HL-60 (cell line): ENCODE results near the gene DTX3.

Source experiments
- DNase-seq, 2 experiments: peaks; one replicate each; pipeline ENCODE4 v3.0.0-alpha.2; 2010 to 2020; ENCODE audit warnings: low read depth in 1 of 2, low spot score in 1 of 2
- H3K27ac ChIP-seq: fragments of 250-450 bp; sonication (Bioruptor Pico); replicated peaks from 2 replicates; pipeline ENCODE4 v1.5.1; 2020; ENCODE audit warnings: mild to moderate bottlenecking, moderate library complexity
- H3K27me3 ChIP-seq: fragments of 250-450 bp; sonication (Bioruptor Pico); 2 replicates; pipeline ENCODE4 v1.5.1; 2021; ENCODE audit warnings: mild to moderate bottlenecking, moderate library complexity; ENCODE audit not compliant: insufficient read depth, poor library complexity, severe bottlenecking
- H3K4me3 ChIP-seq: replicated peaks from 2 replicates; pipeline ENCODE4 v1.5.1; 2011; ENCODE audit warnings: mild to moderate bottlenecking, control low read depth, low read length; ENCODE audit not compliant: insufficient read depth
- GABPA ChIP-seq: IDR thresholded peaks from 2 replicates; pipeline ENCODE4 v1.6.1; 2012; ENCODE audit warnings: low read depth
- POLR2AphosphoS5 ChIP-seq: IDR thresholded peaks from 2 replicates; pipeline ENCODE4 v1.6.1; 2012; ENCODE audit warnings: low read depth
- REST ChIP-seq: IDR thresholded peaks from 2 replicates; pipeline ENCODE4 v1.6.1; 2012; ENCODE audit warnings: low read depth; ENCODE audit not compliant: insufficient replicate concordance
- SPI1 ChIP-seq: IDR thresholded peaks from 2 replicates; pipeline ENCODE4 v1.6.1; 2012; ENCODE audit warnings: low read depth, mild to moderate bottlenecking, borderline replicate concordance
- TF ChIP-seq, protein P1 (sequence below): IDR thresholded peaks from one replicate; pipeline ENCODE4 v1.5.1; 2011; ENCODE audit warnings: low read length, control low read depth, inconsistent platforms; ENCODE audit not compliant: insufficient read depth

The DTX3 gene

DNA sequence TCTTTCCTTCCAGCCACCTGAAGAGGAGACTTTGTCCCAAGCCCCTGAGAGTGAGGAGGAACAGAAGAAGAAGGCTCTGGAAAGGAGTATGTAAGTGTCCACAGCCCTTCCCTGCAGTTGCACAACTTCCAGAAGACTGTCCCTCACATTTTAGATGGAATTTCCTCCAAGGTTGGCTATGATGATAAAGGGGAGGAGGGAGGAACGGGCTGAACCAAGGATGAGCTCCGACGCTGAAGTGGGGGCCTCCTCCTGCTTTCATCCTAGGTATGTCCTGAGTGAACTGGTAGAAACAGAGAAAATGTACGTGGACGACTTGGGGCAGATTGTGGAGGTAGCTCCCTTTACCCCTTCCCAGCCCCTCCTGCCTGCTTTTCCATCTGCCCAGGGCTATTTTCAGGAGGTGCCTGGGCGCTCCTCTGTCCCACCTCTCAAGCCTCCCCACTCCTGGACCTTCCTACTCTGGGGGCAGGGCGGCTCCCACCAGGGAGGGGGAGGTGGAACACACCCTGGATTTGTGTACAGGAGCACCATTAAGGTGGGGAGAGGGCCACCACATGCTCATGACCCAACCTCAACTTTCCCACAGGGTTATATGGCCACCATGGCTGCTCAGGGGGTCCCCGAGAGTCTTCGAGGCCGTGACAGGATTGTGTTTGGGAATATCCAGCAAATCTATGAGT lies 8.9 kb downstream of the DTX3 start:
- H3K27ac ChIP-seq, result no peak overlapping the region
- H3K27me3 ChIP-seq, result peaks cover 67% of the 10 kb centered on the region
- no peak overlapping the region for H3K4me3 ChIP-seq
- TF ChIP-seq REST (no peak), POLR2AphosphoS5 (no peak), GABPA (no peak), SPI1 (no peak)
- TF ChIP-seq, protein P1, sequence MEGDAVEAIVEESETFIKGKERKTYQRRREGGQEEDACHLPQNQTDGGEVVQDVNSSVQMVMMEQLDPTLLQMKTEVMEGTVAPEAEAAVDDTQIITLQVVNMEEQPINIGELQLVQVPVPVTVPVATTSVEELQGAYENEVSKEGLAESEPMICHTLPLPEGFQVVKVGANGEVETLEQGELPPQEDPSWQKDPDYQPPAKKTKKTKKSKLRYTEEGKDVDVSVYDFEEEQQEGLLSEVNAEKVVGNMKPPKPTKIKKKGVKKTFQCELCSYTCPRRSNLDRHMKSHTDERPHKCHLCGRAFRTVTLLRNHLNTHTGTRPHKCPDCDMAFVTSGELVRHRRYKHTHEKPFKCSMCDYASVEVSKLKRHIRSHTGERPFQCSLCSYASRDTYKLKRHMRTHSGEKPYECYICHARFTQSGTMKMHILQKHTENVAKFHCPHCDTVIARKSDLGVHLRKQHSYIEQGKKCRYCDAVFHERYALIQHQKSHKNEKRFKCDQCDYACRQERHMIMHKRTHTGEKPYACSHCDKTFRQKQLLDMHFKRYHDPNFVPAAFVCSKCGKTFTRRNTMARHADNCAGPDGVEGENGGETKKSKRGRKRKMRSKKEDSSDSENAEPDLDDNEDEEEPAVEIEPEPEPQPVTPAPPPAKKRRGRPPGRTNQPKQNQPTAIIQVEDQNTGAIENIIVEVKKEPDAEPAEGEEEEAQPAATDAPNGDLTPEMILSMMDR, result no peak
- no peak for DNase-seq

GRCh38 chr12:57614178-57614947 lies 9.7 kb downstream of the DTX3 start:
- H3K27me3 ChIP-seq, result peaks cover 67% of the 10 kb centered on the region
- TF ChIP-seq REST, result no peak
- no peak for TF ChIP-seq POLR2AphosphoS5
- TF ChIP-seq GABPA, result no peak
- TF ChIP-seq, protein P1, result no peak
- no peak for TF ChIP-seq SPI1
- no peak overlapping the region for H3K4me3 ChIP-seq
- H3K27ac ChIP-seq, result no peak overlapping the region
- no peak for DNase-seq

DNA sequence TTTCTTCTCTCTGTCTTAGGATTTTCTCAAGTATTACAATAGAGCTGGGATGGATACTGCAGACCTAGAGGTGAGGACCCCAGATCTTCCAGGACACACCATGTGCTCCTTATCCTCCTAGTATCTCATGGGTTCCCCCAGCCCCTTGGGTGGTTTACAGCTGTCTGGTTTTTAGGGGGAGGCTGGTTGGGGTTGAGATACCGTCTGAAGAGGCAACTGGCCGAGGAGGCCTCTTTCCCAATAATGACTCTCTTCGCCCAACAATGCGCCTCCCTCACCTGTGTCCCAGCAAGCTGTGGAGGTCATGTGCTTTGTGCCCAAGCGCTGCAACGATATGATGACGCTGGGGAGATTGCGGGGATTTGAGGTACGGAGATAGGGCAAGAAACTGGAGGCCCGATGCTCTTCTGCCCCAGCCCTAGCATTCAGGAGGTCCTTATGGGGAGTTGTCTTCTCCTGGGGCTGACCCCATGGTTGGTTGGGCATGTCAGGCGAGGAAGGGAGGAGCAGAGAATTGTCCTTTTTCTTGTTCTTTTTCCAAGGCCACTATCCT lies 10.4 kb downstream of the DTX3 start:
- no peak for DNase-seq
- Histone ChIP-seq H3K27ac (no peak overlapping the region), H3K27me3 (peaks cover 72% of the 10 kb centered on the region), H3K4me3 (no peak overlapping the region)
- TF ChIP-seq POLR2AphosphoS5, result no peak
- no peak for TF ChIP-seq SPI1
- TF ChIP-seq, protein P1, result no peak
- no peak for TF ChIP-seq GABPA
- no peak for TF ChIP-seq REST
